Testis (tissue), 3 donors: ENCODE data around the gene DGCR8. TPM values are rescaled to one million over a fixed set of nuclear protein-coding genes. Genes with fewer than 3 reads are reported as not detected.

ENCODE experiments used
- DNase-seq: peaks from one replicate; pipeline ENCODE4 v3.0.0-alpha.2; 2019
- H3K27ac ChIP-seq, 2 donors: fragments of 200-600 bp; sonication (generic); one replicate each; pipeline ENCODE4 v1.5.1; 2019
- H3K27me3 ChIP-seq: fragments of 200-600 bp; sonication (generic); one replicate; pipeline ENCODE4 v1.5.1; 2019
- H3K36me3 ChIP-seq: fragments of 200-600 bp; sonication (generic); one replicate; pipeline ENCODE4 v1.5.1; 2017; ENCODE audit warnings: low read depth; ENCODE audit errors: missing control alignments
- H3K4me1 ChIP-seq: fragments of 200-600 bp; sonication (generic); one replicate; pipeline ENCODE4 v1.5.1; 2019
- H3K4me3 ChIP-seq, 2 donors: fragments of 200-600 bp; sonication (generic); one replicate each; pipeline ENCODE4 v1.5.1; 2017 to 2019
- H3K9me3 ChIP-seq: fragments of 200-600 bp; sonication (generic); one replicate; pipeline ENCODE4 v1.5.1; 2017
- POLR2A ChIP-seq: fragments of 450-650 bp; IDR thresholded peaks from one replicate; pipeline ENCODE4 v1.6.1; 2017; ENCODE audit warnings: antibody characterized with exemption, mild to moderate bottlenecking, moderate library complexity
- WGBS, 2 donors: methylation state at CpG; one replicate each; pipeline ENCODE4 v1.1.5; 2018; 5-methylcytosine and 5-hydroxymethylcytosine counted together
- intact Hi-C: fragments of 100-400 bp; cut with DNase I; formaldehyde crosslinking; loops from one replicate; pipeline ENCODE4 v1.15.1; 2023; ENCODE audit warnings: low total_unique reads
- polyA plus RNA-seq: library from polyadenylated mRNA; stranded (reverse); fragments of 350-450 nt; fragmentation: Illumina TruSeq; extraction: RNeasy Lipid Tissue Mini Kit (QIAGEN cat#74804); gene quantifications from one replicate; pipeline ENCODE4 v1.2.3, GENCODE V29; 2014; ENCODE audit warnings: low read depth, low replicate concordance; ENCODE audit not compliant: insufficient read depth
- total RNA-seq, 2 donors: library from RNA; depleted of rRNA; stranded (reverse); fragments of >200 nt; gene quantifications; one replicate each; pipeline ENCODE4 v1.2.3, GENCODE V29; 2016
- TF ChIP-seq, protein P1 (sequence below), 3 experiments: fragments of 450-650 bp in 2 of 3; fragments of 200-600 bp in 1 of 3; sonication (generic) in 1 of 3; IDR thresholded peaks; one replicate each; pipeline ENCODE4 v1.5.1; 2016 to 2019; ENCODE audit warnings: antibody characterized with exemption in 3 of 3, mild to moderate bottlenecking in 2 of 3, moderate library complexity in 1 of 3

DGCR8 gene
- total and polyA plus RNA-seq, 3 donors from 2014 or later, result 44.4 to 83.7 (median 64.8) TPM

DNA sequence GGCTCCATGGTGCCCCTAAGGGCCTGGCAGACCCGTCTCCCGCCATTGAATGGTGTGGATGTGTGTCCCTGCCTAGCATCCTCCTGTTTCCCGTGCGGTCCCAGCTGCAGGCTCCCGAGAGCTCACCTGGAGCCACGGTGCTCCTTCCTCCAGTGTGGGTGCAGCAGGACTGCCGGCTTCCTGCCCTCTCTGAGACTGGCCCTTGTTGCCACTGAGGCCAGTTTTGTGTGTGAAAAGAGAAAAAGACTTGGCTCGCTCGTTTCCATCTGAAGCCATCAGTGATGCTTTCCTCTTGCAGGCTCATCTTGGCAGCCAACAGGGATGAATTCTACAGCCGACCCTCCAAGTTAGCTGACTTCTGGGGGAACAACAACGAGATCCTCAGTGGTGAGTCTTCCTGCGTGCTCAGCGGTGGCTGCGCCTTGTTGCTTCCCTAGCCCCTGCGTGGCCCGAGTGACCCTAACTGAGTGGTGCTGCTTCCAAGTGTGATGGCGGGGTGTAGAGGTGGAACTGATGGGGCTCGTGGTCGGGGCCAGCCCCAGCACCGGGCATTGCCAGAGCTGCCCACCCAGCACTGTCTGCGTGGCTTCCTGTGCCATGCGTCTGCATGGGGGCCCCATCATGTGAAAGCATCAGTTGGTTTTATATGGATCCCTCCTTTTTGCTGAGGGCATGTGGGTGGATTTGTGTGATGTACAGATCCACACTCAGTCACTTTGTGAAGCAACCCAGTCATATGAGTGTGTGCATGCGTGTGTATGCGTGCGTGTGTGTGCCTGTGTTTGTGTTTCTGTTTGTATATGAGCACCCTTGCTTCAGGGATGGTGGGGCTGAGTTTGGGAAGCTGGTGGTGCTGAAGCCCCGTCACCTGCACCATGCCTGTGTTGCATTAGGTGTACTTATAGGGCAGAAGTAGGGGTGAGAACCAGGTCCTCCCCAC lies 36.7 kb upstream of the DGCR8 start:
- no peaks in the 10 kb centered on the region for H3K27me3 ChIP-seq
- no peaks in the 10 kb centered on the region for H3K4me1 ChIP-seq
- TF ChIP-seq, protein P1, sequence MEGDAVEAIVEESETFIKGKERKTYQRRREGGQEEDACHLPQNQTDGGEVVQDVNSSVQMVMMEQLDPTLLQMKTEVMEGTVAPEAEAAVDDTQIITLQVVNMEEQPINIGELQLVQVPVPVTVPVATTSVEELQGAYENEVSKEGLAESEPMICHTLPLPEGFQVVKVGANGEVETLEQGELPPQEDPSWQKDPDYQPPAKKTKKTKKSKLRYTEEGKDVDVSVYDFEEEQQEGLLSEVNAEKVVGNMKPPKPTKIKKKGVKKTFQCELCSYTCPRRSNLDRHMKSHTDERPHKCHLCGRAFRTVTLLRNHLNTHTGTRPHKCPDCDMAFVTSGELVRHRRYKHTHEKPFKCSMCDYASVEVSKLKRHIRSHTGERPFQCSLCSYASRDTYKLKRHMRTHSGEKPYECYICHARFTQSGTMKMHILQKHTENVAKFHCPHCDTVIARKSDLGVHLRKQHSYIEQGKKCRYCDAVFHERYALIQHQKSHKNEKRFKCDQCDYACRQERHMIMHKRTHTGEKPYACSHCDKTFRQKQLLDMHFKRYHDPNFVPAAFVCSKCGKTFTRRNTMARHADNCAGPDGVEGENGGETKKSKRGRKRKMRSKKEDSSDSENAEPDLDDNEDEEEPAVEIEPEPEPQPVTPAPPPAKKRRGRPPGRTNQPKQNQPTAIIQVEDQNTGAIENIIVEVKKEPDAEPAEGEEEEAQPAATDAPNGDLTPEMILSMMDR (IDR thresholded peaks at IDR 0.05), result no peak
- no peak for TF ChIP-seq POLR2A
- H3K36me3 ChIP-seq, result no peaks in the 10 kb centered on the region
- WGBS, 2 donors, result 93 to 94% methylated on average over 12 to 26 of the region's 26 CpGs
- intact Hi-C loops, result no loop called here
- no peak for DNase-seq
- no peaks in the 10 kb centered on the region for H3K9me3 ChIP-seq
- H3K4me3 ChIP-seq, result no peak overlapping the region
- no peak overlapping the region for H3K27ac ChIP-seq

- H3K27me3 ChIP-seq, result no peaks in the 10 kb centered on the region
- H3K27ac ChIP-seq, result no peak overlapping the region
- no peak for DNase-seq
- no peaks in the 10 kb centered on the region for H3K36me3 ChIP-seq
- 95 to 100% methylated on average over 1 to 7 of the region's 7 CpGs for WGBS, 2 donors
- no peaks in the 10 kb centered on the region for H3K4me1 ChIP-seq
- TF ChIP-seq, protein P1 (IDR thresholded peaks at IDR 0.05), result no peak
- no peak for TF ChIP-seq POLR2A
- no peak overlapping the region for H3K4me3 ChIP-seq
- intact Hi-C loops, result no loop called here
- H3K9me3 ChIP-seq, result no peaks in the 10 kb centered on the region
These were observed 36.1 kb upstream of the DGCR8 start for GRCh38 chr22:20043997-20044342.

DNA sequence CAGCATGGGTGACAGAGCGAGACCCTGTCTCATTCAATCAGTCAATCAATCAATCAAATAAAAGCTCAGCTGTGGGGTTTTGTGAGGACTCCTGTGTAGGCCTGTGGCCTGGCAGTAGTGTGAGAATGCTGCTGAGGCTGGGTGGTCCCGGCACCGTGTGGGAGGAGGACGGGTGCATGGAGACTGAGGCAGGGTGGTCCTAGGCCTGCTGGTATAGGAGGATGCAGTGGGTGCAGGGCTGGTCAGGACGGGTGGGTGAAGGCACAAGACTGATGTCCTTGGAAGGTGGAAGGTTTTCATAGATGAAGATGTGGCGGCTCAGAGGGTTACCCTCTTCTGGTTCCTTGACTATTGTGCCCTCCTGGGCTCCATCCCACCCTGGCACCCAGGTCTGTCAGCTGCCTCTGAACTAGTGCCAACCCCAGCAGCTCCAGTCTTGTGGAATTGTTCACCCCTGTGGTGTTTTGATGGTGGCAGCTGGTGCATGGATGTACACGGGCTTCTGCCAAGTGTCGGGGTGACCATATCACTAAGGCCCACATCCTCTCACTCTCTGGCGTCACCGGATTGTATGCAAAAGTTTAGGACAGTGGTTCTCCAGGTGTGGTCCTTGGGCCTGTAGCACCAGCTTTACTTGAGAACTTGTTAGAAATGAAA lies 35.4 kb upstream of the DGCR8 start:
- no peak for TF ChIP-seq POLR2A
- TF ChIP-seq, protein P1 (IDR thresholded peaks at IDR 0.05), result no peak
- Histone ChIP-seq H3K36me3 (no peaks in the 10 kb centered on the region), H3K27me3 (no peaks in the 10 kb centered on the region), H3K27ac (no peak overlapping the region), H3K4me1 (no peaks in the 10 kb centered on the region), H3K4me3 (no peak overlapping the region), H3K9me3 (no peaks in the 10 kb centered on the region)
- intact Hi-C loops, result no loop called here
- DNase-seq, result no peak
- 92 to 93% methylated on average over 10 of the region's 10 CpGs for WGBS, 2 donors

DNA sequence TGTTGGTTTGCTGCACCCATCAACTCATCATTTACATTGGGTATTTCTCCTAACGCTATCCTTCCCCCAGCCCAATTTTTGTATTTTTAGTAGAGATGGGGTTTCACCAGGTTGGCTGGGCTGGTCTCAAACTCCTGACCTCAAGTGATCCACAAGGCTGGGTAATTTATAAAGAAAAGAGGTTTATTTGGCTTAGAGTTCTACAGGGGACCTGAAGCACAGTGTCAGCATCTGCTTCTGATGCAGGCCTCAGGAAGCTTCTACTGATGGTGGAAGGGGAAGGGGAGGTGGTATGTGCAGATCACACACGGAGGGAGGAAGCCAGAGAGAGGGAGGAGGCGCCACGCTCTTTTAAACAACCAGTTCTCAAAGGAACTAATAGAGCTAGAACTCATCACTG lies 33.3 kb upstream of the DGCR8 start:
- Histone ChIP-seq H3K4me3 (no peak overlapping the region), H3K4me1 (no peaks in the 10 kb centered on the region), H3K9me3 (no peaks in the 10 kb centered on the region), H3K27me3 (no peaks in the 10 kb centered on the region), H3K27ac (no peak overlapping the region), H3K36me3 (no peaks in the 10 kb centered on the region)
- TF ChIP-seq POLR2A, result no peak
- TF ChIP-seq, protein P1 (IDR thresholded peaks at IDR 0.05), result no peak
- WGBS, 2 donors, result 88 to 92% methylated on average over 4 of the region's 4 CpGs
- intact Hi-C loops, result no loop called here
- no peak for DNase-seq
